NCI-H2081 treated with DMSO at 0.1 percent for 48 hours (cell line): ENCODE results near the gene FOXO3.

Experiments used
- DNase-seq: peaks from one replicate; lab custom pipeline; 2025; lab: John Stamatoyannopoulos, UW

Gene FOXO3

DNA sequence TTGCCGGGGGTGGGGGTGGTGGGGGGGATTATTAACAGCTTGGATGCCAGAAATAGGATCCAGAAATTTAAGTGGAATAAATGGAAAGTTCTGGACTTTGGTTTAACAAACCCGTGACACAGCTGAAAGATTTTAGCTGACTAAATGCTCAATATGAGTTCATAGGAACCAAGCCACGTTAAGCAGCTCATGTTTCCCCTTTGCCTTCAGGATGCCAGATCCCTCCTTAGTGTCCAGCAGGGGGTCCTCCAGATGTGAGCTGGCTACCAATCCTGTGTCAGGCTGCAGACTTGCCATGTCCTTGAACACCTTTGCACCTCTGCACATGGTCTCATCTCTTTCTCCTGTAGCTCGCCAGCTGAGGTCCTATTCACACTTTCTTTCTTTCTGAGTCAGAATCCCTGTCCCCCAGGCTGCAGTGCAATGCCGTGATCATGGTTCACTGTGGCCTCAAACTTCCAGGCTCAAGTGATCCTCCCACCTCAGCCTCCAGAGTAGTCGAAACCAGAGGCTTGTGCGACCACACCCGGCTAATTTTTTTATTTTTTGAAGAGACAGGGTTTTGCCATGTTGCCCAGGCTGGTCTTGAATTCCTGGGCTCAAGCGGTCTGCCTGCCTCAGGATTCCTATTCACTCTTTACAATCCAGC is 154.2 kb downstream of the FOXO3 start:
- DNase-seq: no peak

DNA sequence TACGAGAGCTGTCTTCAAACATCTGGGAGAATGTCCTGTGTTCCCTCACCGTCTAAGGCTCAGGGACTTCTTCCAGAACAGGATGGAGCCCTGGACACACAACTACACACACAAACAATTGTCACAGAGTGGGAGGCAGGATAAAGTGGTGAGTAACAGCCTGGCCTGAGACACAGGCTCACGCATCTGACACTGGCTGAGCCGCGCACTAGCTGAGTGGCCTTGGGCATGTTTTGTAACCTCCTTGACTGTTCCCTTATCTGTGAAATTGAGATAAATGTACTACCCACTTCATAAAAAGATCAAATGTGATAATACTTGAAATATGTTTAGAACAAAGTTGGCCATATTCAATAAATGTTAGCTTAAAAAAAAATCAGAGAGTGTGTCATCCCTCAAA is 155.1 kb downstream of the FOXO3 start:
- no peak for DNase-seq

DNA sequence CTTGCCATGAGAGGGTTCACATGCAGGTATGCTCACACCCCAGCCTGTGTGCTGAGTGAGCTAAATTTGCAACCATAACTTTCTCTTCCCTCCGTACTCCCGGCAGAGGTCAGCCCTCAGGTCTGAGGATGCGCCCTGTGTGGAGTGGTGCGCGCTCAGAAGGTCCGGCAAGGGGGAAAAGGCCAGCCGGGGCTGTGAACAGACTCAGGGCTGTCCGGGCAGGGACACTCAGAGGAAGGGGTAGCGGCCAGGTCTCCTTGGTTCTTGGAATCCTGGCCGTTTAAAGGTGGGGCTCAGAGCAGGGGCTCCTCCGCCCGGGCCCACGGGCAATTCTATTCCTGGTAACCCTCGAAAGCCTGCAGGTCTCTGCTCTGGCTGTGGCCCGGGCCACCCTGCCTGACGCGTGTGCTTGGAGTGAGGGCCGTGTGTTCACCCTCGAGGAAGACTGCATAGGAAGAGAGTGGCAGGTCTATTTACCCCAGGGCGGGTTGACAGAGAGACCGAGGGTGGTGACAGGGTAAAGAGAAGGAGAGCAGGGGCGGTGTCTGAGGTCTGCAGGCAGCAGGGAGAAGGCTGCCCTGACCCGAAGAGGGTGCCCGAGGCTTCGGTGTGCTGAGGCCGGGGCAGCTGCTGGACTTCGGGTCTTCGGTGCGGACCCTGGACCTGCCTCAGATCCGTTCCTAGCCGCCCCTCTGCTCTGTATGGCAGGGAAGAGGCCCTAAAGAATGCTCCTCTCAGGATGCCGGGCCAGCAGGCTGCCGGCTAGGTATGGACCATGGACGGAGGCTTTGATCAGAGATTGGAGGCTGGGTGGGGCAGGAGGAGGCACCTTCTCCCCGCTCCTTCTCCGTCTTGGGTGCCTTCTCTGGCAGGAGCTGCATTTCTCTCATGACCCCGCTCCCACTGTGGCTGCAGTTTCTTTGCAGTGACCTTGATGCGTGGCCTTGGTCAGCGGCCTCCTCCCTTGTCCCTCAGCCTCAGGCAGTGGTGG is 156.4 kb downstream of the FOXO3 start:
- DNase-seq: no peak

DNA sequence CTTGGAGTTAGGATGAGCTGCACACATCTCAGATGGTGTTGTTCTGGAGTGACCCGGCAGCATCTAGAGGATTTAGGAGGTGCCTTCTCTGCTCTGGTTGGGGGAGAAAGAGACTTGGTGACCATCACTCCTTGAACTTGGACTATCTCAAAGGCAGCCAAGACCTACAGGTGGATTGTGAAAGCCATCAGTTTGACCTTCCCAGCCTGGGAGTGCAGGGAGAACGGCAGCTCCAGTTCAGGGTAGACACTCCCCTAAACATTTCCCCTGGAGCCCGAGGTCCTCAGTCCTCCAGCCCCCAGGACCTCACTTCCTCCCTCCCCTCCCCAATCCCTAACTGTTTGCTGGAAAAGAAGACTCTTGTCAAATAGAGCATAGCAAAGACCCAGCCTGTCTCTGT is 158.8 kb downstream of the FOXO3 start:
- DNase-seq: no peak

DNA sequence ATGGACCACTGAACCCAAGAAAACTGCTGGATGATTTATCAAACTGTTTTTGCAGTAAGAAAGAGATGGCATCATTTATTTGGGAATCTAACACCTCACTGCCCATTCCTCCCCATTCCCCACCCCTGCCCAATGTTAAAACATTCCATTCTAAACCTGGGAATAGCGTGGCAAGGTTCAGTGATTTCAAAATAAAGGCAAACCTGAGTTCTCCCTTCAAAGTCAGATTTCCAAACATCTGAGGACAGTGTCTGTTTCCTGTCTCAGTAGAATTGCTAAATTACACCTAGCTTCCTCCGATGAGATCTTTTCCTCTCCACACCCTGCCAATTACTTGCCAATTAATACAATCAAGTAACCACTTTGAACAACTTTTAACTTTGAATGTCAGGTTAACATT is 160.1 kb downstream of the FOXO3 start:
- DNase-seq: no peak

DNA sequence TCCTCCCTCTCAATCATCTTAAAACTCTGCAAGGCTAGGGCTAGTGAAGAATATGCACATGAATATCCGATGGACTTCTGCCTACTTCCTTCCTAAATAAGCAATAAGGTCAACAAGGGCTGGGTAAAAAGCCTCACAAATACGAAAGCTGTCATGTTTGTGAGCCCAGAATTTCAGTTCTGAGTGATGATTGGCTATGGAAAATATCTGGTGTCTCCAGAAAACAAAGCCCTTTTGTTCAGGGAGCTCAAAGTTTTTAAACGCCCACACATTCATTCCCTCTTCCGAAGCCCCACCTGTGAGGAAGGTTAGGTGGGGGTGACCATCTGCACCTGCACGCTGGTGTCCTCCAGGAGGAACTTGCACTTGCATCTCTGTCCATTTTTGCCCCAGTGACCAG is 160.6 kb downstream of the FOXO3 start:
- no peak for DNase-seq

DNA sequence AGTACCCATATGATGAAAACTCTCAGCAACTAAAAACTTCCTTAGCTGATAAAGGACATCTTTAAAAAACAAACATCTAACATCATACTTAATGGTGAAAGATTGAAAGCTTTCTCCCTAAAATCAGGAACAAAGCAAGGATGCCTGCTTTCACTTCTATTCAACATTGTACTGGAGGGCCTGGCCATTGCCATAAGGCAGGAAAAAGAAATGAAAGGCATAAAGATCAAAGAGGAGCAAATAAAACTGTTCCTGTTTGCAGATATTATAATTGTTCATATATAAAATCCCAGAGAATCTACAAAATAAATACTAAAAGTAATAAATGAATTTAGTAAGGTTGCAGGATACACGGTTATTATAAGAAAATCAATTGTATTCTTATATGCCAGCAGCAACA is 162.9 kb downstream of the FOXO3 start:
- no peak for DNase-seq

DNA sequence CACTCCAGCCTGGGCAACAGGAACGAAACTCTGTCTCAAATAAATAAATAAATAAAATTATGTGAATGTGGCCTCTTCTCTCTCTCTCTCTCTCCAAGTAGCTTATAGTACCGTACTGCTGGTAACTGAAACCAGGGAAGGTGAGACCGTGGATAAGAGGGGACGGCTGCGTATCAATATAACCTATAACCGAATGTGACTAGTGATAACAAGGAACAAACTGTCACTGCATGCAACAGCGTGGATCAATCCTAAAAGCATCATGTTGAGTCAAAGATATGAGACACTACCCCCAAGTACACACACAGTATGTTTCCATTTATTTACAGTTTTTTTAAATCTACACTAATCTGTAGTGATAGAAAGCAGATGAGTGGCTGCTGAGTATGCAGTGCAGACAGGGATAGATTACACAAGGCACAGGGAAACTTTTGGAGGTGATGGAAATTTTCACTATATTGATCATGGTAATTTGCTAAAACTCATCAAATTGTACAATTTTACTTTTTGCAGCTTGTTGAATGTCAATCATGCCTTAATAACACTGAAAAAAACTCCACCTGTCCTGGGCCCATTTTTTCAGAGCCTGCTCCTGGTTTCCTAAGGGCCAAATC is 166.1 kb downstream of the FOXO3 start:
- no peak for DNase-seq

DNA sequence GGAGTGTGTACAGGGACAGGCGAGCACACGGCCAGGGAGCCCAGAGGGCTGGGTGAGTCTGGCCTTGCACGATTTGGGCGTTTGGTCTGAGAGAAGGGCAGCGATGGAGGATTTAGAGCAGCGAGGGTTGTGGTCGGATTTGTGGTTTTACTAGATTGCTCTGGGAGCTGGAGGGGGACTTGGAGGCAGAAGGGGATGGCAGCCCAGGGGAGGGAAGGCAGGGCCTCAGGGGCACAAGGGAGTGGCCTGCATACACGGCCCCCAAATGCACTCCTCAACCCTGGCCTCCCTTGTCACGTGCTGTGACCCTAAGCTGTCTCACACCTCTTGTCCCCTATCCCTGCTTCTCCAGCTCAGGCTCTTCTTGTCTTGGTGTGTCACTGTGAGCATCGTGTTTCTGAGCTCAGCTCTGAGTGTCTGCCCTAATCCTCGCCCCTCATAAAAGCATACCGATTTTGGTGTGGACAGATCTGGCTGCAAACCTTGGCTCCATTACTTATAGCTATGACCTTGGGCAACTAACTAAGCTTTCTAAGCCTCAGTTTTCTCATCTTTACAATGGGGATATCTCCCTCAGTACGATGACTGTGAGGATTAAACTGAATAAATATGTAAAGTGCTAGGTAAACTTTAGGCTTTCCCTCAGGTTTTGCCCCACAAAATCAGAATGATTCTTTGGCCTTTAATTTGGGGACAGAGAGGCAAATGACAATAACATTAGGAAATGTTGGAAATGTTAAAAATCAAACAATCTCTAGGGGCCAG is 167.4 kb downstream of the FOXO3 start:
- no peak for DNase-seq

DNA sequence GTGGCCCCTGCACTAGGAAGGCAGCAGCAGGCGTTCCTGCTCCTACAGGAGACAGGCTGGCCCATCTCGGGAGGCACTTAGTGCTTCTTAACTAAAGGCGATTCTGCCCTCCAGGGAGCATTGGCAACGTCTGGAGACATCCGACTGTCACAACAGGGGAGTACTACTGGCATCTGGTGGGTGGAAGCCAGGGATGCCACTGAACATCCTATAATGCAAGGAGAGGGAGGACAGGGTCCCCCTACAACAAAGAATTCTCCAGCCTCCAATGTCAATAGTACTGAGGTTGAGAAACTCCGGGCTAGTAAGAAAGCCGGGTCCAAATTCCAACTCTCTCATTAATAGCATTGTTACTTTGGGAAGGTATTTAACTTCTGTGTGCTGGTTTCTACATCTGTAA is 168.1 kb downstream of the FOXO3 start:
- no peak for DNase-seq

DNA sequence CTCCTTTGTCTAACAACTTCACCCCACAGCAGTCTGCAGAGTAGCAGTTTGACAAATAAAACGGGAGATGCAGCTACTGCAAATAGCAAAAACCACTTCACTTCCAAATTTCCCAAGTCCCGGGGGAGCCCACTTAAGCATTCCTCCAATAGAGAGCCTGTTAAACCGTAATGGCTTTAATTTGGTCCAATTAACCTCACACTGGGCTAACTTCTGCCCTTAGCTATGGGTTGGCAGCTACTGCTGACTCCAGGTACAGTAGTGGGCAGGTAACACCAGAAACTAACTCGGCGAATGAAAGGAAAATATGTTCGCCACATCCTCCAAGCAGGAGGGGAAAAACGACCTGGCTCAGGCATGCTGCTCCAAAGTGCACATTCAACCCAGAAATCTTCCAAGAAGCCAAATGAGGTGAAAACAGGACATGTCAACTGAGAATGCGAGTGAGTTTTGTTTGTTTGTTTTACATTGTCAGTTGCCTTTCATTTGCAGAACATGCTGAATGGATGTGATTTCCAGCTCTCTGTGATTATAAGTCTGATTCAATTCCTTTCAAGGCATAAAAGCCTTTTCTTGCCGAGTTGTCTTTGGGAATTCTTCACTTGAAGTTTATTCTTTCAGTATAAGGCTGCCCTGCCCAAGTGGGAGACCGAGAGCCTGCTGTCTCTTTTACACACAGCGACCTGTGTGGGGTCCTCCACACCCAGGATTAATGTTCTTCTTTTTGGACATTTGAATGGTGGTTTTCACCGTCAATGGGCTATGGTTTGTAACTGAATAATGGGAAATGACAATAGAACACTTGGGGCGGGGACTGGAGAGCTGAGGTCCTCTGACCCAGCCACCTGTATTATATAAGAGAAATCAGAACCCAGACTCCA is 170.2 kb downstream of the FOXO3 start:
- DNase-seq: no peak

DNA sequence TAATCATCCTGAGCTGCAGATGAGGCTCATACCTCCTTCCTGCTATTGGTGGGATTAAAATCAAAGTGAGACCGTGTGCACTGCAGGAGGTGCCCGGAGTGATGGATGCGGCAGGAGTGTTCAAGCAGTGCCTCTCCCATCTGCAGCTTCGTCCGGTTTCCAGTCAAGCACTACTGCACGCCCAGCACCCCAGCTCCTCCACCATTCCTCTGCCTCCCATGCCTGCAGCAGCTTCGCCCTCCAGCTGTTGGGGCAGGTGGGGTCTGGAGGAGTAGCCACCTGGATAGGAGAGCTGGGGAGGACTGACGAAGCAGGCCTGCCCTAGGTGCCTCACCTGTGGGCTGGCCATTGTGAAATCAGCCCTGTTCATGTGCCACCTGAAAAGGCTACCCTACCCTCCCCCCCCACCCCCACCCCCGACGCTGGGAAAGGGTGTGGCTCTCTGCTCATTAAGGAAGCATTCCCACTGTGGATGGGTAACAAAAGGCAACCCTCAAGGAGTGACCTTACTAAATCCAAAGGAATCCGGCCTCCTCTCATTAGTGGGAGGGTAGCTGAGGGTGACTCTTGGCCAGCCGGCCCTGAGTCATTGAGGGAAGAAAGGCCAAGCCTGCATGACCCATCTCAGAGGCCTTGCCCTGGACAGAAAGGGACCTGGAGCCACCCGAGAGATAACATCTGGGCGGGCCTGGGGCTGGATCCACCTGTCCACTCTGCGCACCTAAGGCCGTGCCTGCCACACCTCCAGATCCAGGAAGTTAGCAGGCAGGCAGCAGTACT is 171.6 kb downstream of the FOXO3 start:
- no peak for DNase-seq

DNA sequence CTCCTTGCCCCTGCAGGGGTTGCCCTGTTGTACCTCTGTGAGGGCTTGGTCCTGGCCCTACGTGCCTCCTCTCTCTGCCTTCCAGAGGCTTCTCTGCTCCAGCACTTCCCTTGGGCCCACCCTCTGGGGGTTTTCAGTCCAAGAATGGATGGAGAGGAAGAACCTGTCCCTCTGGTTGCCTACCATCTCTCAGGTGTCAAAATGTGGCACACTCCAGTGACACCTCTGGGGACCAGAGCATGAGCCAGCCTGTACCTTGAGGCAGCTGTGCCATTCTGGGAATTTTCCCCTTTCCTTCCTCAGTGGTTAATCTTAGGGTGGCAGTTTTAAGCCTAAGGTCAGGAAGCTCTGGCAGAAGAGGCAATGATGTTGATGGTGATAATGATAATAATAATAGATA is 172.3 kb downstream of the FOXO3 start:
- no peak for DNase-seq

DNA sequence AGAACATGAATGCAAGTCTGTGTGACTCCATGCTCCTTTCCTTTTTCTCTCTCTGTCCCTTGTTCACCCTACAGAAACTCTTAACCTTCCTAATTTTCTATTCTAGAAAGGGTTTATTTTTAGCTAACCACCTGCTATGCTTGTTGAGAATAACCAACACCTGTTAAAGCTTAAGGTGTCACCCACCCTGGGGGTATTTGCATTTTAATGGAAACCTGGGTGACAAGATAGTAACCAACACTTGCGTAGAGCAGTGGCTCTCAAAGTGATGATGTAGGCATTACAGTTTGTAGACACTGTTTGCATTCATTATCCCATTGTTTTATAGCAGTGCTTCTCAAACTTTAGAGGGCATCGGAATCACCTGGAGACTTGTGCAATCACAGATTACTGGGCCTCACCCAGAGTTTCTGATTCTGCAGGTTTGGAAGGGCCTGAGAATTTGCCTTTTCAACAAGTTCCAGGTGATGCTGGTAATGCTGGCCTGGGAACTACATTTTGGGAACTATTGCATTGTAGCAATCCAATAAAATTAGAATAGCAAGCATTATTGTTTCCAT is 173.1 kb downstream of the FOXO3 start:
- no peak for DNase-seq
